ENCODE results near the gene SCAMP2.

SCAMP2 gene

GRCh38 chr15:74807282-74807681 is 65.9 kb downstream of the SCAMP2 start:
- peaks cover 19% of the 10 kb centered on the region for H3K36me3 ChIP-seq (replicated peaks)
- H3K9me3 ChIP-seq: no peaks in the 10 kb centered on the region
- H3K4me3 ChIP-seq: no peak overlapping the region
- DNase-seq (ENCODE audit: low spot score in 2 of 2): no peak
- H3K27me3 ChIP-seq (ENCODE audit: low read depth): no peaks in the 10 kb centered on the region; the same call in none of the 2 replicates
- no peaks in the 10 kb centered on the region for H3K4me1 ChIP-seq
- in situ Hi-C loops (cut with MboI; ENCODE audit: low sequenced_read_pairs): loop anchor here (25.0 kb wide), 1 partner anchor 505 kb away; no protein-coding TSS in a partner anchor

DNA sequence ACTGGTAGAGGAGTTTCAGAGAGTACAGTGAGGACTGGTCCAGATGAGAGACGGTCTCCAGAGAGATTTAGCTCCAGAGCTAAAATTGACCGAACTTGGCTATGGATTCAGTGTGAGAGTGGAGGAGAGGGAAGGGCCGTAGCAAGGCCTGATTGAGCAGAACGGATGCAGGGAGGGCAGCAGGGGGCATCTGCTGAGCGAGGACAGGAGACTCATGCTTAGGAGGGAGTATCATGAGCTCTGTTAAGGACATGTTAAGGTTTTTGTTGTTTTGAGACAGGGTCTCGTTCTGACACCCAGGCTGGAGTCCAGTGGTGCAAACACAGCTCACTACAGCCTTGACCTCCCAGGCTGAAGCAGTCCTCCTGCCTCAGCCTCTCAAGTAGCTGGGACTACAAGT is 68.2 kb downstream of the SCAMP2 start:
- Histone ChIP-seq H3K36me3 (replicated peaks) (peaks cover 43% of the 10 kb centered on the region), H3K4me1 (no peaks in the 10 kb centered on the region), H3K9me3 (no peaks in the 10 kb centered on the region), H3K4me3 (no peak overlapping the region), H3K27me3 (ENCODE audit: low read depth) (no peaks in the 10 kb centered on the region; the same call in 1 of the 2 replicates)
- DNase-seq (ENCODE audit: low spot score in 2 of 2): no peak
- in situ Hi-C loops (cut with MboI; ENCODE audit: low sequenced_read_pairs): loop anchor here (25.0 kb wide), 1 partner anchor 507 kb away; no protein-coding TSS in a partner anchor

GRCh38 chr15:74802862-74803447 is 70.2 kb downstream of the SCAMP2 start:
- H3K9me3 ChIP-seq: no peaks in the 10 kb centered on the region
- no peaks in the 10 kb centered on the region for H3K27me3 ChIP-seq (ENCODE audit: low read depth)
- in situ Hi-C loops (cut with MboI; ENCODE audit: low sequenced_read_pairs): loop anchor here (25.0 kb wide), 1 partner anchor 509 kb away; no protein-coding TSS in a partner anchor
- no peak for DNase-seq (ENCODE audit: low spot score in 2 of 2)
- H3K4me3 ChIP-seq: no peak overlapping the region
- H3K4me1 ChIP-seq: no peaks in the 10 kb centered on the region
- peaks cover 59% of the 10 kb centered on the region for H3K36me3 ChIP-seq (replicated peaks)

DNA sequence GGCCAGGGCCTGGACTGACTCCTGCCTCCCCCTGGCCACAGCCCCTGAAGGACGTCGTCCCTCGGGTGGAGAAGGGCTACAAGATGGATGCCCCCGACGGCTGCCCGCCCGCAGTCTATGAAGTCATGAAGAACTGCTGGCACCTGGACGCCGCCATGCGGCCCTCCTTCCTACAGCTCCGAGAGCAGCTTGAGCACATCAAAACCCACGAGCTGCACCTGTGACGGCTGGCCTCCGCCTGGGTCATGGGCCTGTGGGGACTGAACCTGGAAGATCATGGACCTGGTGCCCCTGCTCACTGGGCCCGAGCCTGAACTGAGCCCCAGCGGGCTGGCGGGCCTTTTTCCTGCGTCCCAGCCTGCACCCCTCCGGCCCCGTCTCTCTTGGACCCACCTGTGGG is 70.9 kb downstream of the SCAMP2 start:
- peaks cover 66% of the 10 kb centered on the region for H3K36me3 ChIP-seq (replicated peaks)
- no peak for DNase-seq (ENCODE audit: low spot score in 2 of 2)
- in situ Hi-C loops (cut with MboI; ENCODE audit: low sequenced_read_pairs): loop anchor here (25.0 kb wide), 1 partner anchor 510 kb away; no protein-coding TSS in a partner anchor
- no peaks in the 10 kb centered on the region for H3K27me3 ChIP-seq (ENCODE audit: low read depth)
- no peak overlapping the region for H3K4me3 ChIP-seq
- H3K9me3 ChIP-seq: no peaks in the 10 kb centered on the region
- no peaks in the 10 kb centered on the region for H3K4me1 ChIP-seq

DNA sequence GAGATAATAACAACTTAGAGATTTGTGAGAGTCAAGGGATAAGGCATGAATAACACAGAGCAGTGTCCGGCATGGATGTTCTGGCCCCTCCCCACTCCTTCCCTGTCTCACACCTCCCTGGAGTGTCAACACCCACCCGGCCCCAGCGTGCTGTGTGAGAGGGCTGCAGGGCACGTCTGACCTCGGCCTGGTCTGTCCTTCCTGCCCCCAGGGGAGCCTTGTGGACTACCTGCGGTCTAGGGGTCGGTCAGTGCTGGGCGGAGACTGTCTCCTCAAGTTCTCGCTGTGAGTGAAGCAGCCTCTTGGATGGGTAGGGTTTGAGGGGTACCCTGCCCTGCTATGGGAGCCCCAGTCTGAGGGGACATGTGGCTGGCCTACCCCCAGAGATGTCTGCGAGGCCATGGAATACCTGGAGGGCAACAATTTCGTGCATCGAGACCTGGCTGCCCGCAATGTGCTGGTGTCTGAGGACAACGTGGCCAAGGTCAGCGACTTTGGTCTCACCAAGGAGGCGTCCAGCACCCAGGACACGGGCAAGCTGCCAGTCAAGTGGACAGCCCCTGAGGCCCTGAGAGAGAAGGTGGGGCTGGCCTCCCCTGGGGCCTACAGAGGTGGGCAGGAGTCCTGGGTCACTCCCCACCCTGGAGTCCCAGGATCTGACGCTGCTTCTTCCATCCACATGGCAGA is 71.7 kb downstream of the SCAMP2 start:
- Histone ChIP-seq H3K4me1 (no peaks in the 10 kb centered on the region), H3K4me3 (no peak overlapping the region), H3K27me3 (ENCODE audit: low read depth) (no peaks in the 10 kb centered on the region), H3K9me3 (no peaks in the 10 kb centered on the region), H3K36me3 (replicated peaks) (peaks cover 66% of the 10 kb centered on the region)
- in situ Hi-C loops (cut with MboI; ENCODE audit: low sequenced_read_pairs): loop anchor here (25.0 kb wide), 1 partner anchor 511 kb away; no protein-coding TSS in a partner anchor
- no peak for DNase-seq (ENCODE audit: low spot score in 2 of 2)

- Histone ChIP-seq H3K27me3 (ENCODE audit: low read depth) (no peaks in the 10 kb centered on the region), H3K4me3 (no peak overlapping the region), H3K4me1 (no peaks in the 10 kb centered on the region), H3K9me3 (no peaks in the 10 kb centered on the region), H3K36me3 (replicated peaks) (peaks cover 66% of the 10 kb centered on the region)
- DNase-seq (ENCODE audit: low spot score in 2 of 2): no peak
- in situ Hi-C loops (cut with MboI; ENCODE audit: low sequenced_read_pairs): loop anchor here (25.0 kb wide), 1 partner anchor 512 kb away; no protein-coding TSS in a partner anchor
Measured at GRCh38 chr15:74800559-74801094, 72.5 kb downstream of the SCAMP2 start.

GRCh38 chr15:74799856-74800558 is 73.2 kb downstream of the SCAMP2 start:
- peak; percentile 74 to 89 for DNase-seq (ENCODE audit: low spot score in 2 of 2)
- Histone ChIP-seq H3K27me3 (ENCODE audit: low read depth) (no peaks in the 10 kb centered on the region), H3K4me3 (no peak overlapping the region), H3K4me1 (no peaks in the 10 kb centered on the region), H3K9me3 (no peaks in the 10 kb centered on the region), H3K36me3 (replicated peaks) (peaks cover 66% of the 10 kb centered on the region)
- in situ Hi-C loops (cut with MboI; ENCODE audit: low sequenced_read_pairs): loop anchor here (25.0 kb wide), 1 partner anchor 512 kb away; no protein-coding TSS in a partner anchor

DNA sequence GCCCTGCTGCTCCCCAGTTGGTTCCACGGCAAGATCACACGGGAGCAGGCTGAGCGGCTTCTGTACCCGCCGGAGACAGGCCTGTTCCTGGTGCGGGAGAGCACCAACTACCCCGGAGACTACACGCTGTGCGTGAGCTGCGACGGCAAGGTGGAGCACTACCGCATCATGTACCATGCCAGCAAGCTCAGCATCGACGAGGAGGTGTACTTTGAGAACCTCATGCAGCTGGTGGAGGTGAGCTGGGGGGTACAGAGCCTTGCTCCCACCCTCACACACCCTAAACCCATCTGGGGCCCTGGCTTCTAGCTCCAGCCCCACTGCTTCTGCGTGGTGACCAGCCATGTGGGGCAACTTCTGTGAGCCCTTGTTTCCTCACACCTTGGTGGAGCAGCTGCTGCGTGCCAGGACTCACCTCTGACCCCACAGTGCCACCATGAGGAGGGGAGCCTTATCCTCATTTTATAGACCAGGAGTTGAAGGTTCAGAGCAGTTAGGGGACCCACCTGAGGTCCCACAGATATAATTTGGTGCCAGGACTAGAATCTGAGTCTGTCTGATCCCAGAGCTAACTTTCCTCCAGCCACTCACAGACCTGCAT is 73.8 kb downstream of the SCAMP2 start:
- H3K9me3 ChIP-seq: no peaks in the 10 kb centered on the region
- H3K36me3 ChIP-seq (replicated peaks): peaks cover 66% of the 10 kb centered on the region
- H3K27me3 ChIP-seq (ENCODE audit: low read depth): no peaks in the 10 kb centered on the region
- H3K4me1 ChIP-seq: no peaks in the 10 kb centered on the region
- no peak overlapping the region for H3K4me3 ChIP-seq
- DNase-seq (ENCODE audit: low spot score in 2 of 2): no peak
- in situ Hi-C loops (cut with MboI; ENCODE audit: low sequenced_read_pairs): no loop called here

DNA sequence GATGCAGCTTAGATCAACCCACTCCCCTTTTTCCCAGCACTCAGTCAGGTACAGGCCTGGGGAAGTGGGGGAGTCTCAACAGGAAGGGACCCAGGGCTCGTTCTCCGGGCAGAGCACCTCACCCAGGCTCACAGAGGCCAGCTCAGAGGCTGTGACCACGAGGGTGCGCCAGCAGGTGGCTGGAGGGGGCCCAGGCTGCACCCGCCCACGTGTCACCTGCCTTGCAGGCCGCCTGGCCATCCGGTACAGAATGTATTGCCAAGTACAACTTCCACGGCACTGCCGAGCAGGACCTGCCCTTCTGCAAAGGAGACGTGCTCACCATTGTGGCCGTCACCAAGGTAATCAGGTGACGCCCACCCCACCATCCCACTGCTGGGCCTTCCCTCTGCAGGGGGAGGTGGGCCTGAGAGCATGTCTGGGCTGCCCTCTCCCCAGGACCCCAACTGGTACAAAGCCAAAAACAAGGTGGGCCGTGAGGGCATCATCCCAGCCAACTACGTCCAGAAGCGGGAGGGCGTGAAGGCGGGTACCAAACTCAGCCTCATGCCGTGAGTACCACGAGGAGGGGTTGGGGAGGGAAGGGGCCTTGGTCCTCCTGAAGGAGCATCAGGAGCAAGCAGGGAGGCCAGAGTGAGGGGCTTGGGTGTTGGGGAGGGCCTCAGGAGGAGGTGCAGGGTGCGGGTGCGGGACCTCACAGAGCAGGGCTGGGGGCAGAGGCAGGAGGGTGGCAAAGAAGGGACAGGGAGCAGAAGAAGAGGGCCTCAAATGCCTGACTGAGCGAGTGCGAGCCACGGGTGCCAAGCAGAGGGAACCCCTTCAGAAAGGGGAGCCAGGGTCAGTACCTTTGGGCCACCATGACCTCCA is 74.5 kb downstream of the SCAMP2 start:
- Histone ChIP-seq H3K36me3 (replicated peaks) (peaks cover 60% of the 10 kb centered on the region), H3K4me1 (no peaks in the 10 kb centered on the region), H3K27me3 (ENCODE audit: low read depth) (no peaks in the 10 kb centered on the region), H3K9me3 (no peaks in the 10 kb centered on the region), H3K4me3 (no peak overlapping the region)
- in situ Hi-C loops (cut with MboI; ENCODE audit: low sequenced_read_pairs): no loop called here
- no peak for DNase-seq (ENCODE audit: low spot score in 2 of 2)

- no peak overlapping the region for H3K4me3 ChIP-seq
- H3K4me1 ChIP-seq: no peaks in the 10 kb centered on the region
- H3K27me3 ChIP-seq (ENCODE audit: low read depth): no peaks in the 10 kb centered on the region
- in situ Hi-C loops (cut with MboI; ENCODE audit: low sequenced_read_pairs): no loop called here
- no peak for DNase-seq (ENCODE audit: low spot score in 2 of 2)
- H3K36me3 ChIP-seq (replicated peaks): peaks cover 38% of the 10 kb centered on the region
- no peaks in the 10 kb centered on the region for H3K9me3 ChIP-seq
Measured at GRCh38 chr15:74795966-74796625, 77.1 kb downstream of the SCAMP2 start.

- Histone ChIP-seq H3K27me3 (ENCODE audit: low read depth) (no peaks in the 10 kb centered on the region), H3K4me1 (no peaks in the 10 kb centered on the region; the same call in 1 of the 2 replicates), H3K36me3 (replicated peaks) (peaks cover 32% of the 10 kb centered on the region), H3K4me3 (no peak overlapping the region), H3K9me3 (no peaks in the 10 kb centered on the region)
- no peak for DNase-seq (ENCODE audit: low spot score in 2 of 2)
- in situ Hi-C loops (cut with MboI; ENCODE audit: low sequenced_read_pairs): no loop called here
Measured at GRCh38 chr15:74794970-74795349, 78.2 kb downstream of the SCAMP2 start.

DNA sequence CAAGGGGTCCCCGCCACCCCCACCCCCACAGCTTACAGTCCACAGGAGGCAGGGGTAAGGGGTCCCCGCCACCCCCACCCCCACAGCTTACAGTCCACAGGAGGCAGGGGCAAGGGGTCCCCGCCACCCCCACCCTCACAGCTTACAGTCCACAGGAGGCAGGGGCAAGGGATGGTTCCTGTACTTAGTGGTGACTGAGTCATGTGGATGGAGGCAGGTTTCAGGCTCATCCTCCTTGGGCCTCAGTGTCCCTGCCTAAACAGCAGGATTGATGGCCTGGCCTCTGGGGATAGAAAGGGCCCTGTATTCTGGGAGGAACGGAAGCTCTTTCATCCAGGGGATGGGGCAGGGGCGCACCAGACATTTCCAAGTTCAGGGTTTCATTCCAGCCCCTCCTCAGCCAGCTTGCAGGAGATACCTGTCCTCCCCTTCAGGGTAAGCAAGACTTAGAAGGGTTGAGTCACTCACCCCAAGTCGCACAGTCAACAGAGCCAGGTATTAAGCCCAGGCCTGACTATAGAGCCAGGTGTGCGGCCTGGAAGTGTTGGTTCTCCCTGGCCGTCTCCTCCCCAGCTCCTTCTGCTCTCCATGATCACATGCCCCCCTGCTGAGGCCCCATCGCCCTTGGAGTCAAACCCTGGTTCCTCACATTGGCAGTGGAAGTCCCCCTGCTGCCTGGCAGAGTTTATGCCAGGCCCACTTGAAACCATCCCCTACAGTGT is 78.8 kb downstream of the SCAMP2 start:
- Histone ChIP-seq H3K4me3 (no peak overlapping the region), H3K36me3 (replicated peaks) (peaks cover 32% of the 10 kb centered on the region), H3K27me3 (ENCODE audit: low read depth) (no peaks in the 10 kb centered on the region), H3K4me1 (no peaks in the 10 kb centered on the region; the same call in 1 of the 2 replicates), H3K9me3 (no peaks in the 10 kb centered on the region)
- DNase-seq (ENCODE audit: low spot score in 2 of 2): no peak
- in situ Hi-C loops (cut with MboI; ENCODE audit: low sequenced_read_pairs): no loop called here

All from HAP-1 (cell line).